HepG2 (cell line): Measurements from ENCODE around the gene TPRN. TPM values are rescaled to one million over a fixed set of nuclear protein-coding genes. Genes with fewer than 3 reads are reported as not detected.
A peak's percentile ranks its signal among the peaks of the same experiment; 100 is the strongest.

ENCODE experiments used
- ATAC-seq: fragments of 200-7000 bp; cut with Tn5 transposase; 3 replicates; pipeline ENCODE4 v1.9.1; 2020; ENCODE audit warnings: mild to moderate bottlenecking, moderate library complexity
- BruUV-seq: library from RNA; stranded (reverse); fragments of 400-500 nt; replicated peaks from 2 replicates; lab custom pipeline; 2021; lab: Mats Ljungman, UMichigan
- CTCF ChIA-PET: fragments of 300-600 bp; formaldehyde crosslinking; extraction: SDS; loops from one replicate; lab custom pipeline; 2021; ENCODE audit warnings: low total read pairs, inconsistent platforms, low intra/inter-chr PET ratio; lab: Yijun Ruan, JAX
- POLR2A ChIA-PET: fragments of 350-600 bp; sonication (Branson Sonifier 250); formaldehyde crosslinking; loops from one replicate; lab custom pipeline; 2020; ENCODE audit warnings: antibody characterized with exemption, inconsistent platforms; lab: Yijun Ruan, JAX
- DNase-seq: peaks from one replicate; pipeline ENCODE4 v3.0.0-alpha.2; 2015; ENCODE audit warnings: low spot score
- FAIRE-seq: peaks from 3 replicates; lab custom pipeline; 2011; peaks lifted over from hg19 to GRCh38; lab: Jason Lieb, UNC
- H2AFZ ChIP-seq: one replicate; pipeline ENCODE4 v1.6.1; 2011; ENCODE audit warnings: low read length, inconsistent platforms
- H3K27ac ChIP-seq: fragments of 300-600 bp; 3 replicates; pipeline ENCODE4 v1.8.0; 2011; ENCODE audit warnings: mixed run types, mild to moderate bottlenecking, mixed read lengths, low read length, inconsistent platforms; ENCODE audit not compliant: insufficient read depth; ENCODE audit errors: extremely low read length
- H3K27me3 ChIP-seq, 2 experiments: fragments of 200-600 bp in 1 of 2; 2 replicates in 1 of 2; 3 replicates in 1 of 2; pipeline versions ENCODE4 v1.6.0 to v1.8.0; 2011; ENCODE audit warnings: low read length in 2 of 2, mild to moderate bottlenecking in 2 of 2, moderate library complexity in 2 of 2, inconsistent platforms in 1 of 2; ENCODE audit not compliant: insufficient read depth in 2 of 2, control insufficient read depth in 1 of 2
- H3K36me3 ChIP-seq, 2 experiments: fragments of 200-600 bp in 1 of 2; replicated peaks in 1 of 2; 2 replicates in 1 of 2; 3 replicates in 1 of 2; pipeline versions ENCODE4 v1.5.1 to v1.8.0; 2011; ENCODE audit warnings: low read length in 2 of 2, inconsistent platforms in 1 of 2; ENCODE audit not compliant: insufficient read depth in 2 of 2, control insufficient read depth in 1 of 2
- H3K4me1 ChIP-seq: 2 replicates; pipeline ENCODE4 v1.5.1; 2012; ENCODE audit warnings: low read length, inconsistent platforms; ENCODE audit not compliant: insufficient read depth
- H3K4me2 ChIP-seq: 2 replicates; pipeline ENCODE4 v1.6.0; 2011; ENCODE audit warnings: low read depth, low read length, inconsistent platforms
- H3K4me3 ChIP-seq, 3 experiments: fragments of 200-600 bp in 1 of 3; sonication (generic), shearing (Covaris generic) in 1 of 3; replicated peaks in 1 of 3; 2 replicates each; pipeline ENCODE4 v1.5.1; 2011 to 2016; ENCODE audit warnings: low read length in 3 of 3, inconsistent platforms in 2 of 3, low read depth in 2 of 3, mild to moderate bottlenecking in 2 of 3, control low read depth in 1 of 3, mixed read lengths in 1 of 3; ENCODE audit not compliant: insufficient read depth in 1 of 3
- H3K79me2 ChIP-seq: one replicate; pipeline ENCODE4 v1.6.1; 2011; ENCODE audit warnings: low read length, inconsistent platforms; ENCODE audit not compliant: insufficient read depth
- H3K9ac ChIP-seq: 2 replicates; pipeline ENCODE4 v1.6.0; 2011; ENCODE audit warnings: mild to moderate bottlenecking, low read depth, low read length, inconsistent platforms; ENCODE audit not compliant: insufficient read depth
- H3K9me3 ChIP-seq: 2 replicates; pipeline ENCODE4 v1.5.1; 2012; ENCODE audit warnings: mild to moderate bottlenecking, low read length
- H4K20me1 ChIP-seq: 2 replicates; pipeline ENCODE4 v1.6.0; 2011; ENCODE audit warnings: inconsistent platforms, mild to moderate bottlenecking, low read length, moderate library complexity; ENCODE audit not compliant: insufficient read depth
- GTF2F1 ChIP-seq: fragments of 150-350 bp; IDR thresholded peaks from 2 replicates; pipeline ENCODE4 v1.6.1; 2014; ENCODE audit warnings: low read length
- IRF2 ChIP-seq: IDR thresholded peaks from 2 replicates; pipeline ENCODE4 v1.6.1; 2018; ENCODE audit warnings: missing genetic modification reagents, missing compliant biosample characterization
- NONO ChIP-seq, 2 experiments: fragments of 450-650 bp in 1 of 2; sonication (generic) in 1 of 2; formaldehyde crosslinking in 1 of 2; IDR thresholded peaks in 1 of 2; conservative IDR thresholded peaks in 1 of 2; 2 replicates each; pipeline versions ENCODE4 v1.6.1 to v1.8.0; 2017 to 2022; ENCODE audit warnings: mild to moderate bottlenecking in 1 of 2, missing genetic modification reagents in 1 of 2, moderate library complexity in 1 of 2
- POLR2A ChIP-seq, 2 experiments: IDR thresholded peaks; 2 replicates each; pipeline ENCODE4 v1.6.1; 2011; ENCODE audit warnings: low read depth in 2 of 2, low read length in 2 of 2, mild to moderate bottlenecking in 1 of 2, moderate library complexity in 1 of 2; ENCODE audit not compliant: insufficient read depth in 1 of 2
- POLR2G ChIP-seq: fragments of 200-400 bp; formaldehyde crosslinking; IDR thresholded peaks from 2 replicates; pipeline ENCODE4 v1.6.1; 2018; ENCODE audit warnings: mild to moderate bottlenecking, low read depth, low read length, moderate library complexity
- RBM22 ChIP-seq: fragments of 200-400 bp; formaldehyde crosslinking; optimal IDR thresholded peaks from 2 replicates; pipeline ENCODE3; 2017; ENCODE audit warnings: mild to moderate bottlenecking, low read length, moderate library complexity
- ZFX ChIP-seq: sonication (generic); formaldehyde crosslinking; IDR thresholded peaks from 2 replicates; pipeline ENCODE4 v1.4.0; 2020; ENCODE audit warnings: mild to moderate bottlenecking, low read depth, missing genetic modification reagents, moderate library complexity
- ZNF235 ChIP-seq: sonication (generic); formaldehyde crosslinking; IDR thresholded peaks from 2 replicates; pipeline ENCODE4 v1.8.1; 2023; ENCODE audit warnings: mild to moderate bottlenecking, missing genetic modification reagents, borderline replicate concordance
- ZNF331 ChIP-seq: sonication (generic); formaldehyde crosslinking; IDR thresholded peaks from 2 replicates; pipeline ENCODE4 v1.4.0; 2020; ENCODE audit warnings: missing genetic modification reagents
- ZNF335 ChIP-seq: sonication (generic); formaldehyde crosslinking; IDR thresholded peaks from 2 replicates; pipeline ENCODE4 v1.4.0; 2020; ENCODE audit warnings: missing genetic modification reagents
- ZSCAN30 ChIP-seq: sonication (generic); formaldehyde crosslinking; IDR thresholded peaks from 2 replicates; pipeline ENCODE4 v1.5.0; 2020; ENCODE audit warnings: mild to moderate bottlenecking, missing genetic modification reagents
- WGBS: methylation state at CpG from one replicate; pipeline ENCODE4 v1.1.6; 2017; ENCODE audit warnings: low lambda C conversion rate; 5-methylcytosine and 5-hydroxymethylcytosine counted together
- in situ Hi-C: cut with HindIII; loops from 2 replicates; pipeline ENCODE4 v1.10.0; 2017; ENCODE audit warnings: low pct_unique_long_range_greater_than_20kb; ENCODE audit not compliant: extremely low pct_ligation_motif_present
- intact Hi-C: fragments of 100-400 bp; cut with micrococcal nuclease; formaldehyde crosslinking; loops from one replicate; pipeline ENCODE4 v1.10.0; 2022; ENCODE audit not compliant: unreplicated experiment
- polyA plus RNA-seq, 8 experiments: library from polyadenylated mRNA; depleted of rRNA in 3 of 8; stranded (reverse) in 7 of 8; unstranded in 1 of 8; fragments of >200 nt; fragmentation: Illumina TruSeq in 4 of 8; extraction: Trizol in 4 of 8; gene quantifications; 2 replicates each; pipeline versions ENCODE4 v1.2.1 to v1.2.3, GENCODE V29; 2011 to 2016; ENCODE audit warnings: low read depth in 4 of 8, missing spikeins in 1 of 8, mixed read lengths in 1 of 8; ENCODE audit not compliant: insufficient read depth in 1 of 8
- total RNA-seq, 5 experiments: library from RNA; depleted of rRNA; stranded (reverse); fragments of >200 nt; fragmentation: Illumina TruSeq; extraction: Trizol; gene quantifications; 2 replicates each; pipeline ENCODE4 v1.2.3, GENCODE V29; 2016; ENCODE audit warnings: low read depth in 1 of 5
- TF ChIP-seq, protein P1 (sequence below): sonication (generic); formaldehyde crosslinking; IDR thresholded peaks from 2 replicates; pipeline ENCODE4 v1.9.0; 2022; ENCODE audit warnings: missing genetic modification reagents, mild to moderate bottlenecking, borderline replicate concordance
- TF ChIP-seq, protein P2 (sequence below): sonication (generic); formaldehyde crosslinking; IDR thresholded peaks from 2 replicates; pipeline ENCODE4 v1.4.0; 2020; ENCODE audit warnings: missing genetic modification reagents
- TF ChIP-seq, protein P3 (sequence below): sonication (generic); formaldehyde crosslinking; IDR thresholded peaks from 2 replicates; pipeline ENCODE4 v1.5.0; 2020; ENCODE audit warnings: missing genetic modification reagents
- TF ChIP-seq, protein P4 (sequence below): sonication (generic); formaldehyde crosslinking; IDR thresholded peaks from 2 replicates; pipeline ENCODE4 v1.5.1; 2020; ENCODE audit warnings: missing genetic modification reagents, mild to moderate bottlenecking, borderline replicate concordance

The TPRN gene
- total and polyA plus RNA-seq, 2 of the 13 experiments (the other 11 are each of a cell fraction or from before 2014, with no cell fraction given) = 10.1 to 19.2 TPM

DNA sequence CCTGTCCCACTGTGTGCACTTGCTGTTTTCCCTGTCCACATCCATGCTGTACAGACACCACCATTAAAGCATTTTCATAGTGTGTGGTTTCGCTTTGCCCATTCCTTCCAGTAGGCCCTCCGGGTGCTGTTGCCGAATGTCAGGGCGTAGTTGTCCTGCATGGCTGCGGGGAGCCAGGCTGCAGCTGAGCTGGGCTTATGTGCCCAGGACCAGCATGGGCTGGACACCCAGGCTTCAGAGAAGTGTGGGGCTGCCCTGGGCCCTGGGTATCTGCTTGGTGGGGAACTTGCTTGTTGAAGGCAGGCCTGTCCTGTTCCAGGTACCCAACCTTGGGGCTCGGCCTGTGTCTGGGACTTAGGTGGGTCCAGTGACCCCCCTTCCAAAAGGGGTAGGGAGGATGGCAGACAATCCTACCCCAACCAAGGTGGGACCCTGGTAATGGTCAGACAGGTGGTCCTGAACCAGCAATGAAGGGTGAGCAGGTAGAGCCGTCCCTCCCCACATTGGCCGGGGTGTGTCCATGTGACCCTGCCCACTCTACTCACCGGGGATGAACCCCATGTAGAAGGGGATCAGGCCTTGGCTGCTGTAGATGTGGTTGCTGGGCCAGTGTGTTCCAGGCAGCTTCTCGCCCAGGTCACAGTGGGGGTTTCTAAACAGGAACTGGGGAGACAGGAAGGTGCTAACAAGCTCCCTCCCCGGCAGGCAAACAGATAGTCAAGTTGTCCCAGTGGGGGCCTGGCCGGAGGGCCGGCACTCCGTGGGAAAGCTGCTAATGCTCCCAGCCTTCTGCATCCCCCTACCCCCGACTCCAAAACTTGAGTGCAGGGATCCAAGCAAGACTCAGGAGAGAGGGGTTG is 43.3 kb upstream of the TPRN start:
- peaks cover 27% of the 10 kb centered on the region for H4K20me1 ChIP-seq
- peaks cover 28% of the 10 kb centered on the region for H3K79me2 ChIP-seq
- no peak overlapping the region; a peak in 1 of 6 replicates for H3K4me3 ChIP-seq
- no peaks in the 10 kb centered on the region for H3K9me3 ChIP-seq
- H3K4me2 ChIP-seq = peak overlapping the region; percentile 99
- in situ Hi-C loops = no loop called here
- no peak overlapping the region for H3K27ac ChIP-seq
- CTCF ChIA-PET = no interaction called here
- peaks cover 64% of the 10 kb centered on the region for H3K4me1 ChIP-seq
- WGBS = 78% methylated on average over 3 of the region's 15 CpGs
- peak; percentile 0; the same call in 1 of the 3 replicates for ATAC-seq
- no peak overlapping the region for H2AFZ ChIP-seq
- intact Hi-C loops = no loop called here
- POLR2A ChIA-PET = interaction anchor here (1.2 to 7.7 kb wide), 6 partner anchors 10 to 173 kb away, joined by 5 to 317 read pairs (median 5); partner anchors contain the start of genes ANAPC2, NELFB, SAPCD2 and SSNA1
- DNase-seq = no peak
- no peak overlapping the region for H3K9ac ChIP-seq
- no TSS peak for BruUV-seq
- peaks cover 2 to 9% of the 10 kb centered on the region in 2 experiments; a peak in 2 of 5 replicates for H3K27me3 ChIP-seq
- peaks cover 4 to 19% of the 10 kb centered on the region in 2 experiments; a peak in 4 of 5 replicates for H3K36me3 ChIP-seq
- no peak for FAIRE-seq
- TF ChIP-seq, protein P1, sequence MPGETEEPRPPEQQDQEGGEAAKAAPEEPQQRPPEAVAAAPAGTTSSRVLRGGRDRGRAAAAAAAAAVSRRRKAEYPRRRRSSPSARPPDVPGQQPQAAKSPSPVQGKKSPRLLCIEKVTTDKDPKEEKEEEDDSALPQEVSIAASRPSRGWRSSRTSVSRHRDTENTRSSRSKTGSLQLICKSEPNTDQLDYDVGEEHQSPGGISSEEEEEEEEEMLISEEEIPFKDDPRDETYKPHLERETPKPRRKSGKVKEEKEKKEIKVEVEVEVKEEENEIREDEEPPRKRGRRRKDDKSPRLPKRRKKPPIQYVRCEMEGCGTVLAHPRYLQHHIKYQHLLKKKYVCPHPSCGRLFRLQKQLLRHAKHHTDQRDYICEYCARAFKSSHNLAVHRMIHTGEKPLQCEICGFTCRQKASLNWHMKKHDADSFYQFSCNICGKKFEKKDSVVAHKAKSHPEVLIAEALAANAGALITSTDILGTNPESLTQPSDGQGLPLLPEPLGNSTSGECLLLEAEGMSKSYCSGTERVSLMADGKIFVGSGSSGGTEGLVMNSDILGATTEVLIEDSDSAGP (CRISPR knock-in tag) = peak; percentile 11
- 0 out of 2 replicates have a peak, but pooled peaks have one; percentile 70 for TF ChIP-seq ZSCAN30
- TF ChIP-seq, protein P2, sequence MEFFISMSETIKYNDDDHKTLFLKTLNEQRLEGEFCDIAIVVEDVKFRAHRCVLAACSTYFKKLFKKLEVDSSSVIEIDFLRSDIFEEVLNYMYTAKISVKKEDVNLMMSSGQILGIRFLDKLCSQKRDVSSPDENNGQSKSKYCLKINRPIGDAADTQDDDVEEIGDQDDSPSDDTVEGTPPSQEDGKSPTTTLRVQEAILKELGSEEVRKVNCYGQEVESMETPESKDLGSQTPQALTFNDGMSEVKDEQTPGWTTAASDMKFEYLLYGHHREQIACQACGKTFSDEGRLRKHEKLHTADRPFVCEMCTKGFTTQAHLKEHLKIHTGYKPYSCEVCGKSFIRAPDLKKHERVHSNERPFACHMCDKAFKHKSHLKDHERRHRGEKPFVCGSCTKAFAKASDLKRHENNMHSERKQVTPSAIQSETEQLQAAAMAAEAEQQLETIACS (CRISPR knock-in tag) = no peak
- TF ChIP-seq, protein P3, sequence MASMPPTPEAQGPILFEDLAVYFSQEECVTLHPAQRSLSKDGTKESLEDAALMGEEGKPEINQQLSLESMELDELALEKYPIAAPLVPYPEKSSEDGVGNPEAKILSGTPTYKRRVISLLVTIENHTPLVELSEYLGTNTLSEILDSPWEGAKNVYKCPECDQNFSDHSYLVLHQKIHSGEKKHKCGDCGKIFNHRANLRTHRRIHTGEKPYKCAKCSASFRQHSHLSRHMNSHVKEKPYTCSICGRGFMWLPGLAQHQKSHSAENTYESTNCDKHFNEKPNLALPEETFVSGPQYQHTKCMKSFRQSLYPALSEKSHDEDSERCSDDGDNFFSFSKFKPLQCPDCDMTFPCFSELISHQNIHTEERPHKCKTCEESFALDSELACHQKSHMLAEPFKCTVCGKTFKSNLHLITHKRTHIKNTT (CRISPR knock-in tag) = no peak
- peak; percentile 95 for TF ChIP-seq RBM22
- TF ChIP-seq ZFX = peak; percentile 59; the same call in 1 of the 2 replicates
- TF ChIP-seq, protein P4, sequence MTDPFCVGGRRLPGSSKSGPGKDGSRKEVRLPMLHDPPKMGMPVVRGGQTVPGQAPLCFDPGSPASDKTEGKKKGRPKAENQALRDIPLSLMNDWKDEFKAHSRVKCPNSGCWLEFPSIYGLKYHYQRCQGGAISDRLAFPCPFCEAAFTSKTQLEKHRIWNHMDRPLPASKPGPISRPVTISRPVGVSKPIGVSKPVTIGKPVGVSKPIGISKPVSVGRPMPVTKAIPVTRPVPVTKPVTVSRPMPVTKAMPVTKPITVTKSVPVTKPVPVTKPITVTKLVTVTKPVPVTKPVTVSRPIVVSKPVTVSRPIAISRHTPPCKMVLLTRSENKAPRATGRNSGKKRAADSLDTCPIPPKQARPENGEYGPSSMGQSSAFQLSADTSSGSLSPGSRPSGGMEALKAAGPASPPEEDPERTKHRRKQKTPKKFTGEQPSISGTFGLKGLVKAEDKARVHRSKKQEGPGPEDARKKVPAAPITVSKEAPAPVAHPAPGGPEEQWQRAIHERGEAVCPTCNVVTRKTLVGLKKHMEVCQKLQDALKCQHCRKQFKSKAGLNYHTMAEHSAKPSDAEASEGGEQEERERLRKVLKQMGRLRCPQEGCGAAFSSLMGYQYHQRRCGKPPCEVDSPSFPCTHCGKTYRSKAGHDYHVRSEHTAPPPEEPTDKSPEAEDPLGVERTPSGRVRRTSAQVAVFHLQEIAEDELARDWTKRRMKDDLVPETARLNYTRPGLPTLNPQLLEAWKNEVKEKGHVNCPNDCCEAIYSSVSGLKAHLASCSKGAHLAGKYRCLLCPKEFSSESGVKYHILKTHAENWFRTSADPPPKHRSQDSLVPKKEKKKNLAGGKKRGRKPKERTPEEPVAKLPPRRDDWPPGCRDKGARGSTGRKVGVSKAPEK (CRISPR knock-in tag) = 0 out of 2 replicates have a peak, but pooled peaks have one; percentile 6
- no peak for TF ChIP-seq ZNF335 (CRISPR knock-in tag)
- 0 out of 2 replicates have a peak, but pooled peaks have one; percentile 38 for TF ChIP-seq ZNF235 (CRISPR knock-in tag)
- no peak for TF ChIP-seq NONO (IDR thresholded peaks at IDR 0.05)
- TF ChIP-seq NONO (CRISPR knock-in tag; conservative IDR thresholded peaks at IDR 0.05) = peak; percentile 64
- 0 out of 2 replicates have a peak, but pooled peaks have one; percentile 7 for TF ChIP-seq ZNF331 (CRISPR knock-in tag)
- 0 out of 2 replicates have a peak, but pooled peaks have one; percentile 13 for TF ChIP-seq IRF2 (CRISPR knock-in tag)
- peak in 1 of 2 experiments; percentile 60; a peak in 2 of 4 replicates for TF ChIP-seq POLR2A (IDR thresholded peaks at IDR 0.05; ENCODE audit: insufficient read depth in 1 of 2, low read depth in 2 of 2, low read length in 2 of 2)
- 0 out of 2 replicates have a peak, but pooled peaks have one; percentile 21 for TF ChIP-seq GTF2F1
- peak; percentile 90 for TF ChIP-seq POLR2G
